Hepatocyte (in vitro differentiated cells): ENCODE results near the gene ADGRE2.

ENCODE experiments used
- CTCF ChIP-seq: fragments of 200-600 bp; sonication (generic); IDR thresholded peaks from 2 replicates; pipeline ENCODE4 v1.5.1; 2016; ENCODE audit warnings: antibody characterized with exemption, mild to moderate bottlenecking; ENCODE audit not compliant: poor library complexity
- EZH2 ChIP-seq: fragments of 200-600 bp; sonication (generic); IDR thresholded peaks from 2 replicates; pipeline ENCODE4 v1.6.1; 2016; ENCODE audit warnings: antibody characterized with exemption, mild to moderate bottlenecking, borderline replicate concordance
- EZH2phosphoT487 ChIP-seq: fragments of 200-600 bp; sonication (generic); IDR thresholded peaks from one replicate; pipeline ENCODE4 v1.6.1; 2018; ENCODE audit warnings: antibody characterized with exemption, mild to moderate bottlenecking, low read depth, moderate library complexity; ENCODE audit not compliant: unreplicated experiment, severe bottlenecking

GRCh38 chr19:14821937-14822336 lies 43.6 kb upstream of the ADGRE2 start:
- no peak for TF ChIP-seq CTCF
- no peak for TF ChIP-seq EZH2
- no peak for TF ChIP-seq EZH2phosphoT487
